HPDE6-E6E7 (cell line): ENCODE data around the gene TMEM39B.
"Not testable (repeated sequence)": the region's sequence is repeated elsewhere in the genome, so short reads cannot be mapped to it uniquely, and the experiment has no call there.

ENCODE experiments used
- DNase-seq: peaks from one replicate; pipeline ENCODE4 v3.0.0; 2011; ENCODE audit warnings: missing footprints; ENCODE audit errors: extremely low spot score

TMEM39B gene

DNA sequence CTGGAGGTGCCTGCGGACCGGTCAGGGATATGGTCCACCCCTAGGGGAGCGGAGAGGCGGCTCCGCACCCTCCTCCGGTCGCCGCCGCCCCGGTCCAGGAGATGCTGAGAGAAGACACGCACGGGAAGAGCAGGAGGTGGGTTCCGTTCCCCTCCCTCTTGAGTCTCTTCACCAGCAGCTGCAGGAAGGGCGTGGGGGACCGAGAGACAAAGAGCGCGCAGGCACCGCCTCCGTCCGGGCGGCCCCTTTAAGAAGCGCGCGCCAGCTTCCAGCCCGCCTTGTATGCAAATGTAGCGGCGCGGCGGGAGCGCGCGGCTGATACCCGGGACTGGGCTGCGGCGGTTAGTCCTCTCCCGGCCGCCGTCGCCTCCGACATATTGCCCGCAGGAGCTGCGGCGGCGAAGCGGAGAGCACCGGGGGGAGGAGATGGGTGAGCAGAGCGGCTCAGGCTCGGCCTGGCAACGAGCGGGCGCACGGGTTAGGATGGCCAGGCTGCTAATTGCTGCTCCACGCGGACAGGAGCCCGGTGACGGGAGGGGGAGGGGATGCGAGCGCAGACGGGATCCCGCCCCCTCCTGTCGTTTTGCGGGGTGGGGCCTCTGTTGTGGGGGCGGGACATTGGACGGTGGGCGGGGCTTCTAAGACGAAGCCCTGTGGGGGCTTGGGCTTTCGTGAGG, at the start of gene TMEM39B:
Gene TMEM39B (plus strand): TSS at position 318 of the 677 bp plus-strand sequence. CDS start 109 bp downstream, at position 427.
- DNase-seq, result peak; percentile 81

DNA sequence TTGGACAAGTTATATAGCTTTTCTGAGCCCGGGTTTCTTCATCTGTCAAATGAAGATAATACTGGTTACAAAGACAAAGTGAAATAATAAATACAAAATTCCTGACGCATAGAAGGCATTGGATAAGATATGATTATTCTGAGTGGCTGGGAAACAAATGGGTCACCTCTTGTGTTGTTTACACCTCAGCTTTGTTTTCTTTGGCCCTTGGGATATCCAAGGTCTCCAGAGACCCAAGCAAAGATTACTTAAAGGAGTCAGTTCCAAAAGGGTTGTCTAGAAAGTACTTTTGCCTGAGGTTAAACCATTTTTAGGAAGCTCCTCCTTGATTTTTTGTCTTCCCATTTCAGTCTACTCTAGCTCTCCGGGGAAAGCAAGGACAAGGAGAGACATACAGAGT, 49.4 kb upstream of the TMEM39B start:
- no peak for DNase-seq

- no peak for DNase-seq
These were observed 47.2 kb upstream of the TMEM39B start for GRCh38 chr1:32025515-32025914.

- no peak for DNase-seq
These were observed 44.0 kb upstream of the TMEM39B start for GRCh38 chr1:32028746-32029145.

DNA sequence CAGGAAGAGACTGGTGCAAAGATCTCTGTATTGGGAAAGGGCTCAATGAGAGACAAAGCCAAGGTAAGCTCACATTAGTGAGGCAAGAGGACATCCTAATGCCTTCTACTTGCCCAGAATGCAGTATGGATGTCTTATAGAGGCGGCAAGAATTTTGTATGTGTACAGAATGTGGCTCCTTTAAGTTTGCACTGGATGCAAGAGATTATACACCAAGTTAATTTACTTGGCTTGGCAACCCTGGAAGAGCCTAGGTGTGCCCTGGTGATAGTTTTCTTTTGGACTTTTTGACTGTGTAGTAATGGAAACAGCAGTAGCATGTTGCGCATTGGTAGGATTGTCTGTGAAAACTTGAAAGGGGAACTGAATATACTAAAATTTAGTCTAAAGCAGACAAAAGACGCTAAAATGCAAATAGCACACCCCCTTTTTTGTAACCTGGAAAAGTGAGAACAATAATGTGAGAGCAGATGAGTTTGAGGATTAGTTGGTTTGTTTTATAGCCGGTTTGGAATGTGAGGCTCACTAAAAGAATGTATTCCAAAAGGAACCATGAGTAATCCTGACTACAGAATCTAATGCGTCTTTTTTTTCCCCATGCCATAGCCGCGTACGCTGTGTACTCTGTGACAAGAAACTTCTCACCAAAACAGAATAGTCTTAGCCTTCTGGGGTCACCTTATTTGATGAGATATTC, 41.0 kb upstream of the TMEM39B start:
- DNase-seq, result no peak

GRCh38 chr1:32032275-32032615, 40.5 kb upstream of the TMEM39B start:
- no peak for DNase-seq

DNA sequence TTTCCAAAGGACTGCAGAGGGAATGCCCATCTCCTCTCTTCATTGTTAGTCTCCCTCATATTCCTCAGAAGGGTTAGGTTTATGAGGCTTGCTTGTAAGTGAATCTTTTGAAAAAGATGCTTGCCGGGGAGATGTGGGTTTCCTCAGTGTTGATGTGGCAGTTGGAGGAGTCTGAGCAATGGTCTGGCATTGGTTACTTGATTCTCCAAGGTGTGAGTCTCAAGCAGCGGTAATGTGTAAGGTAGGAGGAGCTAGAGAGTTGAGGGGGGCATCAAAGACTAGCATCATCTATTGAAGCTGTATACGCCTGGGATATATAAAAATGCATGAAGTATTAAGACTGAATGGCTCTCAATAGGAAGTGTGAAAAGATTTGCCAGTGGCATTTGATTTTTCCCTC, 37.6 kb upstream of the TMEM39B start:
- DNase-seq, result no peak

- no peak for DNase-seq
These were observed 32.0 kb upstream of the TMEM39B start for GRCh38 chr1:32040711-32041110.

DNA sequence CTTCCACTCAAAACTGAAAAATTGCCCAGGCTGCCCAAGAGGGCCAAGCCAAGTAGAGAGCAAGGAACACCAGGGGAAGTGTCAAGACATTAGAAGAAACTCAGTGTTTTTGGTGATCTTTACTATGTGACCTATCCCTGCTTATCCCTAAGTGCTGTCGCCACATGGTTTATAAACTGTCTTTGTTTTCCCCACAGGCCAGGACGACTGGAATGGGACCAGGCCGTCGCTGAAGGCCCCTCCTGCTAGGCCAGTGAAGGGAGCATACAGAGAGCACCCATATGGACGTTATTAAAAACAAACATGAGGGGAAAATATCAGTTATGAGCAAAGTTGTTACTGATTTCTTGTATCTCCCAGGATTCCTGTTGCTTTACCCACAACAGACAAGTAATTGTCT, 30.4 kb upstream of the TMEM39B start:
- no peak for DNase-seq

- no peak for DNase-seq
These were observed 28.5 kb upstream of the TMEM39B start for GRCh38 chr1:32044234-32044633.

- DNase-seq, result no peak
These were observed 27.0 kb upstream of the TMEM39B start for GRCh38 chr1:32045772-32046171.

DNA sequence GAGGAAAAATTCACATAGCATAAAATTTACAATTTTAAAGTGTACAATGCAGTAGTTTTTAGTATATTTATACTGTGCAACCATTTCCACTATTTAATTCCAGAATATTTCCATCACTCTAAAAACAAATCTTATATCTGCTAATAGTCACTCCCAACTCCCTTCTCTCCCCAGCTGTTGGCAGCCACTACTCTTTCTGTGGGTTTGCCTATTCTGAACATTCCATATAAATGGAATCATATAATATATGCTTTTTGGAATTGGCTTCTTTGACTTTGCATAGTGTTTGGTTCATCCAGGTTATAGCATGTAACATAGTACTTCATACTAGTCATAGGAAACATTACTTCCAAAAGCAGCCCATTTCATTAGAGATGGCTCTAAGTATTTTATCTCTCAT, 25.0 kb upstream of the TMEM39B start:
- DNase-seq, result no peak

DNA sequence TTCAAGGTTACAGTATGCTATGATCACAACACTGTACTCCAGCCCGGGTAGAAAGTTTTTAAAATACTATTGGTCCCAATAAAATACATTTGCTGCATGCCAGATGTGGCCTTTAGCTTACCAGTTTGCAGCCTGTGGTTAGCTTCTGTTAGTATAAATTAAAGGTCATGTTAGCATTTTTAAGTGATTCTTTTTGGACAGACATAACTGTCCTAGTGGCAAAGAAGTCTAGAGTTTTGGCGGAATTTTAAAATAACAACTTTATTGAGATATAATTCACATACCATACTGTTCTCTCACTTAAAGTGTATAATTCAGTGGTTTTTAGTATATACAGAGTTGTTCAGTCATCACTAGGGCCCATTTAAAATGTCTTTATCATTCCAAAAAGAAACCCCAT, 24.3 kb upstream of the TMEM39B start:
- DNase-seq, result no peak

GRCh38 chr1:32051706-32052105, 21.0 kb upstream of the TMEM39B start:
- DNase-seq, result no peak

DNA sequence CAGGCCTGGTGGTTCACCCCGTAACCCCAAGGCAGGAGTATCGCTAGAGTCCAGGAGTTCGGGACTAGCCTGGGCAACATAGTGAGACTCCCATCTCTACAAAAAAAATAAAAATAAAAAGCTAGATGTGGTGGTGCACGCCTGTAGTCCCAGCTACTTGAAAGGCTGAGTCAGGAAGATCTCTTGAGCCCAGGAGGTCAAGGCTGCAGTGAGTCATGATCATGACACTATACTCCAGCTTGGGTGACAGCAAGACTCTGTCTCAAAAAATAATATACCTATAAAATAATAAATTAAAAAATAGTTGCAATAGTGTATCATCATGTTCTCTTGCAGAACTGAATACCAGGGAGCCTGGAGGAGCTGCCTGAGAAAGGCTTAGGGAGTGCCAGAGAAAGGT, 19.9 kb upstream of the TMEM39B start:
- no peak for DNase-seq

- DNase-seq, result no peak
These were observed 17.3 kb upstream of the TMEM39B start for GRCh38 chr1:32055416-32055815.

- DNase-seq, result no peak
These were observed 16.1 kb upstream of the TMEM39B start for GRCh38 chr1:32056598-32056997.

DNA sequence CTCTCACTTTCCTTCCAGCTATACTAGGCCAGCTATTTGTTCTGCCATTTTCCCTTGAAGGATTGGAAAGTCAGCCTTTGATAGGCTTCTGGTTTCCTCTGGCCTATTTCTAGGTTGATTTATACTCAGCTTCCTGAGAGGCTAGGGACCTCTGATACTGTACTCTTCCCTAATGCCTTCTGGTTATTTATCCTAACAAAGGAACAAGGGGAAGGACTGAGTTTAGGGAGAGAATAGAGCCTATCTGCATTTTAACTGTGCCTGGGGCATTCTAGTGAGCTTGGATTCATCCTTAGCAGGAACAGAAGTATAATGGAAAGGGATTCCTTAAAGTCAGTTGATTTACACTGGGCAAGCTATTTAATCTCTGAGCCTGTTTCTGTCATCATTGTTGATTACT, 11.8 kb upstream of the TMEM39B start:
- DNase-seq, result no peak

DNA sequence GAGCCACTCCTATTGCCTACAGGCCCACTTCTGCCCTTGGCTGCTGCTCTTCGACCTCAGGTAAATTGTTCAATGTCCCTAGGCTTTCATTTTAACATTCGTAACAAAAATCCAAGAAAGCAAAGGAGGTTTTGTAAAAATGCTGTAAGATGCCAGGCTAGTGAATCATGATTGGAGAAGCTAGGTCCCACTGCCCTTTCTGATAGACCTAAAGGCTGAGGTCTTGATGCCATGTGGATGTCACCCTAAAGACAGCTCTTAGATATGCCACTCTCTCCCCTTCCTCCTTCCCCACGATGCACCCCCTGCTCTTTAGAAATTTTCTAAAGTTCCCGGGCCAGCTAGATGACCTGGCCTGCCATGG, 9.9 kb upstream of the TMEM39B start:
- no peak for DNase-seq

- peak; percentile 37 for DNase-seq
These were observed 9.5 kb upstream of the TMEM39B start for GRCh38 chr1:32063261-32063681.

DNA sequence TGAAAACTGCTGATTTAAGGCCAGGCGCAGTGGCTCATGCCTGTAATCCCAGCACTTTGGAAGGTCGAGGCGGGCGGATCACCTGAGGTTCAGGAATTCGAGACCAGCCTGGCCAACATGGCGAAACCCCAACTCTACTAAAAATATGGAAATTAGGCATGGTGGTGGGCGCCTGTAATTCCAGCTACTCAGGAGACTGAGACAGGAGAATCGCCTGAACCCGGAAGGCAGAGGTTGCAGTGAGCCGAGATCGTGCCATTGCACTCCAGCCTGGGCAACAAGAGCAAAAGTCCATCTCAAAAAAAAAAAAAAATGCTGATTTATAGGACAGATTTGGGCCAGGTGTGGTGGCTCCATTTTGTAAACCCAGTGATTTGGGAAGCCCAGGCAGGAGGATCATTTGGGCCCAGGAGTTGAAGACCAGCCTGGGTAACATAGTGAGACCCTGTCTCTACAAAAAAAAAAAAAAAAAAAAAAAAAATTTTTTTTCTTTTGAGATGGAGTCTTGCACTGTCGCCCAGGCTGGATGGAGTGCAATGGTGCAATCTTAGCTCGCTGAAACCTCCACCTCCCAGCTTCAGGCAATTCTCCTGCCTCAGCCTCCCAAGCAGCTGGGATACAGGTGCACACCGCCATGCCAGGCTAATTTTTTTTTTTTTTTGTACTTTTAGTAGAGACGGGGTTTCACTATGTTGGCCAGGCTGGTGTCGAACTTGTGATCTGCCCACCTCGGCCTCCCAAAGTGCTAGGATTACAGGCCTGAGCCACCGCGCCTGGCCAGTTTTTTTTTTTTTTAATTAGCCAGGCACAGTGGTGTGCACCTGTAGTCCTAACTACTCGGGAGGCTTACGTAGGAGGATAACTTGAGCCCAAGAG, 6.9 kb upstream of the TMEM39B start:
- not testable (repeated sequence) for DNase-seq

DNA sequence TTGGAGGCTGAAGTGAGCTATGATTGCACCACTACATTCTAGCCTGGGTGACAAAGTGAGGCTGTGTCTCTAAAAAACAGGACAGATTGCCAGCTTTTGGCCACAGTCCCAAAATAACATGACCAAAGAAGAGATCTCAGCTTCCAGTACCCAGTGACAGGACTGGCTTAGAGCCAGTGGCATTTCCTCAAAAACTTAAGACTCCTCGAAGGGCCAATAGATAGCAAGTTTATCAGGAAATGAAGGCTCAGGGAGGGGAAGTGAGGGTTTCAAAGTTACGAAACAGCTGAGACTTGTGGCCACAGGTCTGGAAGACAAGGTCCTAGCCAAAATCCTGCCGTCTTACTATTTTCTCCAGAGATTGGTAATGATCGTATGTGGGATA, 6.3 kb upstream of the TMEM39B start:
- DNase-seq, result peak; percentile 52
